ENCODE data around the gene FRMPD4. TPM values are rescaled to one million over a fixed set of nuclear protein-coding genes. Genes with fewer than 3 reads are reported as not detected.

The FRMPD4 gene
- total RNA-seq, 2 experiments from 2014 or later: not detected

DNA sequence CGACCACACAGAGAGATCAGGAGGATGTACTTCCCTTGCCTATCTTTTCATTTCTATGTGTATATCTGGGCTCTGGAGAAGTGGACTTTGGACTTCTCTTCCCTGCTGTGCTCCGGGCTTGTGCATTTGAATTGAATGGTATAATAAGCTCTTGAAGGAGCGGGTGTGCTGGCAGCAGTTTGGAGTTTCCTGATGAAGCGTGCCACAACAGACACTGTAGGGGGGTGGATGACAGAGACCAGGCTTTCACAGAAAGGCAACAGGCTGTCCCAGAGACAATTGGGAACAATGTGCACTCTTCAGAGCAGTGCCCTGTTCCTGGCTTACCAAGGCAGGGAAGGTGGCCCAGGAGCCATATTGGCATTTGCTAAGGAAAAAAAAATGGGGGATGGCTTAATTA, 170.1 kb downstream of the FRMPD4 start:
- Mint-ChIP-seq H3K27me3 (no peaks in the 10 kb centered on the region), H3K4me1 (ENCODE audit: low read depth) (no peaks in the 10 kb centered on the region), H3K4me3 (no peak overlapping the region), H3K9me3 (no peaks in the 10 kb centered on the region), H3K36me3 (ENCODE audit: low read depth) (no peaks in the 10 kb centered on the region), H3K27ac (no peak overlapping the region)
- TF ChIP-seq, protein P1, sequence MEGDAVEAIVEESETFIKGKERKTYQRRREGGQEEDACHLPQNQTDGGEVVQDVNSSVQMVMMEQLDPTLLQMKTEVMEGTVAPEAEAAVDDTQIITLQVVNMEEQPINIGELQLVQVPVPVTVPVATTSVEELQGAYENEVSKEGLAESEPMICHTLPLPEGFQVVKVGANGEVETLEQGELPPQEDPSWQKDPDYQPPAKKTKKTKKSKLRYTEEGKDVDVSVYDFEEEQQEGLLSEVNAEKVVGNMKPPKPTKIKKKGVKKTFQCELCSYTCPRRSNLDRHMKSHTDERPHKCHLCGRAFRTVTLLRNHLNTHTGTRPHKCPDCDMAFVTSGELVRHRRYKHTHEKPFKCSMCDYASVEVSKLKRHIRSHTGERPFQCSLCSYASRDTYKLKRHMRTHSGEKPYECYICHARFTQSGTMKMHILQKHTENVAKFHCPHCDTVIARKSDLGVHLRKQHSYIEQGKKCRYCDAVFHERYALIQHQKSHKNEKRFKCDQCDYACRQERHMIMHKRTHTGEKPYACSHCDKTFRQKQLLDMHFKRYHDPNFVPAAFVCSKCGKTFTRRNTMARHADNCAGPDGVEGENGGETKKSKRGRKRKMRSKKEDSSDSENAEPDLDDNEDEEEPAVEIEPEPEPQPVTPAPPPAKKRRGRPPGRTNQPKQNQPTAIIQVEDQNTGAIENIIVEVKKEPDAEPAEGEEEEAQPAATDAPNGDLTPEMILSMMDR (IDR thresholded peaks at IDR 0.05): no peak
- ATAC-seq (no peak), DNase-seq (no peak)
- intact Hi-C loops (cut with micrococcal nuclease): no loop called here
- ChIA-PET POLR2A (no interaction called here), CTCF (no interaction called here)

DNA sequence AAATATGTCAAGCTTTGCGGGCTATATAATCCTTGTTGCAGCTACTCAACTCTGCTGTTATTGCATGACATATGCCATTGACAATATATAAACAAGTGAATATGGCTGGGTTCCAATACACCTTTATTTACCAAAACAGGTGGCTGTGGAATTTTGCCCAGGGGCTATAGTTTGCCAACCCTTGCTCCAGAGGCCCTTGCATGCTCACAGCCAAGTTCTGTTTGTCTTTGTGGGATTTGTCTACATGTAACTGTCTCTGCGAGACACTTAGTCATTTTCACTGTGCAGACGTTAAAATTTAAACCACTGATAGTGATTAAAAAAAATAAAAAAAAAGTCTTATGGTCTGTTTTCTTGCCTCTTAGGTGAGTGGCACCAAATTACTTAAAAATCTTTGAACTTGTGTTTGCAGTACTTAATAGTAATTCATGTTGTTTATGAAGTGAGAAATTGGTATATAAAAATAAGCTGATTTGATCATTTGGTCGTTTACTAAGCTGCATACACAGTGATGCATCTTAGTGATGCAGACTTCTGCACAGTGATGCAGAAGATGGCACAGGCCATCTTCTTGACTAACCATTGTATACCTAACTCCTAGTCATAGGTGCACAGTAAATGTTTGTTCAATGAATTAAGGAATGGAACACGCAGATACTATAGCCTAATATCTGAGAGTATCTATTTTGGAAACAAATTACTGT, 170.9 kb downstream of the FRMPD4 start:
- ATAC-seq: no peak
- no peaks in the 10 kb centered on the region for H3K27me3 Mint-ChIP-seq
- ChIA-PET CTCF (no interaction called here), POLR2A (no interaction called here)
- no peaks in the 10 kb centered on the region for H3K4me1 Mint-ChIP-seq (ENCODE audit: low read depth)
- no peaks in the 10 kb centered on the region for H3K36me3 Mint-ChIP-seq (ENCODE audit: low read depth)
- DNase-seq: no peak
- TF ChIP-seq, protein P1 (IDR thresholded peaks at IDR 0.05): no peak
- H3K4me3 Mint-ChIP-seq: no peak overlapping the region
- H3K27ac Mint-ChIP-seq: no peak overlapping the region
- intact Hi-C loops (cut with micrococcal nuclease): no loop called here
- H3K9me3 Mint-ChIP-seq: no peaks in the 10 kb centered on the region

DNA sequence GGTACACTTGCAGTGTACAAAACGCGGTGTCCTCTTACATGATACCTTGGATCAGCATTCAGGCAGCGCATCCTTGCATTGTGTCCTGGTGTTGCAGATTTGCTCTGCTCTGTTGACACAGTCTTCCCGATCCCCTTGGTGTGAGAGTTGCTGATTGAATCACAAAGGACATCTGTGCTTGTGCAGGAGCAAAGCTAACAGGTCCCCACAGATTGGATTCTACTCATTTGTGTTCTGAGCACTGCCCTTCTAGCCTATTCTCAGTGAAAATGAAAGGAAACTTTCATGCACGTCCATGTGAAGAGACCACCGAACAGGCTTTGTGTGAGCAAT, 171.4 kb downstream of the FRMPD4 start:
- Mint-ChIP-seq H3K27me3 (no peaks in the 10 kb centered on the region), H3K4me3 (no peak overlapping the region), H3K27ac (no peak overlapping the region), H3K9me3 (no peaks in the 10 kb centered on the region), H3K4me1 (ENCODE audit: low read depth) (no peaks in the 10 kb centered on the region), H3K36me3 (ENCODE audit: low read depth) (no peaks in the 10 kb centered on the region)
- intact Hi-C loops (cut with micrococcal nuclease): no loop called here
- ChIA-PET POLR2A (no interaction called here), CTCF (no interaction called here)
- TF ChIP-seq, protein P1 (IDR thresholded peaks at IDR 0.05): no peak
- DNase-seq (no peak), ATAC-seq (no peak)

DNA sequence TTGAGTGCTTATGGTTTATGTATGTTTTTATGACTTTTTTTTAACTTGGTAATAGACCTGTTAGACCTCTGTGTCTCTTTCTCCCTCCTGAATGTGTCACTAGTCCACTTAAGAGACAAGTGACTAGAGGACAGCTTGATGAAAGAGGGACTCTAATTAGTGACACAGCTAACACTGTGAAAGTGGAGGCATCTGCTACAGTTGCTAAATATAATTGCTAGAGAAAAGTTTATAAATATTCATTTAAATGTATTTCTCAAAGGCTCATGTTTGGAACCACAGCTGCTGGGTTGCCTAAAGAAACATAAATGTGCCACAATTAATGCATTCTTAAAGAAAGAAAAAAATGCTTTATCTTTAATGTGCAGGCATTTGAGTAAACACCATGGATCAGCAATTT, 176.4 kb downstream of the FRMPD4 start:
- no peak for ATAC-seq
- H3K9me3 Mint-ChIP-seq: no peaks in the 10 kb centered on the region
- no peak overlapping the region for H3K4me3 Mint-ChIP-seq
- POLR2A ChIA-PET: no interaction called here
- no peak for DNase-seq
- CTCF ChIA-PET: no interaction called here
- TF ChIP-seq, protein P1 (IDR thresholded peaks at IDR 0.05): no peak
- intact Hi-C loops (cut with micrococcal nuclease): no loop called here
- no peaks in the 10 kb centered on the region for H3K36me3 Mint-ChIP-seq (ENCODE audit: low read depth)
- no peaks in the 10 kb centered on the region for H3K27me3 Mint-ChIP-seq
- no peaks in the 10 kb centered on the region for H3K4me1 Mint-ChIP-seq (ENCODE audit: low read depth)
- no peak overlapping the region for H3K27ac Mint-ChIP-seq

DNA sequence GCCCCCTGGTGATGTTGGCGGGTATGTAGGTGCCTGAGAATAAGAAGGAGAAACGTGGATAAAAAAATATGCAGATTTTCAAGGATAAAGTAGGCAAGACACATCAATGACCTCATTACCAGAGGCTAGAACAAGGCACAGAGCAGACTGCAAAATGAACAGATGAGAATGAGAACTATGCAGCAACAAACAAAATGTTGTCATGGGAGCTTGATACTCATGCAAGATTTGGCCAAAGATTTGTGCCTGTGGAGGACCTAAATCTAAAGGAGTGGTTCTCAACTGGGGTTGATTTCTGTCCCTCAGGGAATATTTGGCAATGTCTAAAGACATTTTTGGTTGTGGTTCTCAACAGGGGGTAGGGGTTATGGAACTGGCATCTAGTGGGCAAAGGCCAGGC, 177.3 kb downstream of the FRMPD4 start:
- no peak overlapping the region for H3K27ac Mint-ChIP-seq
- no peaks in the 10 kb centered on the region for H3K9me3 Mint-ChIP-seq
- no peak for DNase-seq
- no peak overlapping the region for H3K4me3 Mint-ChIP-seq
- ChIA-PET POLR2A (no interaction called here), CTCF (no interaction called here)
- intact Hi-C loops (cut with micrococcal nuclease): no loop called here
- TF ChIP-seq, protein P1 (IDR thresholded peaks at IDR 0.05): no peak
- H3K27me3 Mint-ChIP-seq: no peaks in the 10 kb centered on the region
- H3K36me3 Mint-ChIP-seq (ENCODE audit: low read depth): no peaks in the 10 kb centered on the region
- no peak for ATAC-seq
- H3K4me1 Mint-ChIP-seq (ENCODE audit: low read depth): no peaks in the 10 kb centered on the region

Measured in activated CD8-positive, alpha-beta T cell treated with anti-CD3 and anti-CD28 coated beads for 36 hours (primary cell).